Endothelial cell of umbilical vein (primary cell): ENCODE results near the gene AGBL5. TPM values are rescaled to one million over a fixed set of nuclear protein-coding genes. Genes with fewer than 3 reads are reported as not detected.

Experiments used
- BruUV-seq: library from RNA; stranded (reverse); fragments of 400-500 nt; replicated peaks from 2 replicates; lab custom pipeline; 2021; lab: Mats Ljungman, UMichigan
- CTCF ChIA-PET: fragments of 300-600, 350-600 bp; sonication (Branson Sonifier 250); formaldehyde crosslinking; loops from one replicate; lab custom pipeline; 2021; ENCODE audit warnings: antibody characterized with exemption, inconsistent platforms; lab: Charles Lee
- POLR2A ChIA-PET: fragments of 300-600, 350-600 bp; sonication (Branson Sonifier 250); formaldehyde crosslinking; loops from one replicate; lab custom pipeline; 2021; ENCODE audit warnings: antibody characterized with exemption, inconsistent platforms; lab: Charles Lee
- DNase-seq: peaks from one replicate; pipeline ENCODE4 v3.0.0-alpha.2; 2011; ENCODE audit warnings: low read depth, low spot score
- FAIRE-seq: peaks from 2 replicates; lab custom pipeline; 2011; peaks lifted over from hg19 to GRCh38; lab: Jason Lieb, UNC
- H2AFZ ChIP-seq: 2 replicates; pipeline ENCODE4 v1.6.0; 2012; ENCODE audit warnings: low read depth, low read length, control low read depth, inconsistent platforms
- H3K27ac ChIP-seq: 2 replicates; pipeline ENCODE4 v1.5.1; 2011; ENCODE audit warnings: low read depth, mild to moderate bottlenecking, control low read depth, low read length, moderate library complexity; ENCODE audit not compliant: insufficient read depth
- H3K27me3 ChIP-seq, 2 experiments: 2 replicates each; pipeline versions ENCODE4 v1.6.0 to v1.6.1; 2011; ENCODE audit warnings: low read length in 2 of 2, mixed read lengths in 1 of 2; ENCODE audit not compliant: control insufficient read depth in 2 of 2, insufficient read depth in 2 of 2
- H3K36me3 ChIP-seq, 2 experiments: 2 replicates in 1 of 2; 3 replicates in 1 of 2; pipeline ENCODE4 v1.5.1; 2011; ENCODE audit warnings: low read length in 2 of 2, mild to moderate bottlenecking in 1 of 2, moderate library complexity in 1 of 2; ENCODE audit not compliant: control insufficient read depth in 2 of 2, insufficient read depth in 2 of 2; ENCODE audit errors: extremely low read depth in 1 of 2
- H3K4me1 ChIP-seq: 3 replicates; pipeline ENCODE4 v1.5.1; 2011; ENCODE audit warnings: mild to moderate bottlenecking, low read length; ENCODE audit not compliant: control insufficient read depth, insufficient read depth; ENCODE audit errors: extremely low read depth
- H3K4me2 ChIP-seq: 2 replicates; pipeline ENCODE4 v1.6.1; 2011; ENCODE audit warnings: low read length, control low read depth, mixed read lengths; ENCODE audit not compliant: insufficient read depth
- H3K4me3 ChIP-seq, 3 experiments: fragments of 200-600 bp in 1 of 3; sonication (generic), shearing (Covaris generic) in 1 of 3; replicated peaks in 1 of 3; 2 replicates each; pipeline ENCODE4 v1.5.1; 2011 to 2016; ENCODE audit warnings: control low read depth in 3 of 3, low read length in 3 of 3, mild to moderate bottlenecking in 2 of 3, inconsistent platforms in 1 of 3, low read depth in 1 of 3, moderate library complexity in 1 of 3; ENCODE audit not compliant: insufficient read depth in 1 of 3
- H3K79me2 ChIP-seq: 2 replicates; pipeline ENCODE4 v1.6.0; 2012; ENCODE audit warnings: low read length, inconsistent platforms; ENCODE audit not compliant: control insufficient read depth, insufficient read depth
- H3K9ac ChIP-seq: replicated peaks from 2 replicates; pipeline ENCODE3; 2011; ENCODE audit warnings: low read length, control low read depth; ENCODE audit not compliant: insufficient read depth; ENCODE audit errors: extremely low read depth
- H3K9me1 ChIP-seq: replicated peaks from 3 replicates; pipeline ENCODE4 v1.6.0; 2011; ENCODE audit warnings: mild to moderate bottlenecking, low read length; ENCODE audit not compliant: control insufficient read depth, insufficient read depth; ENCODE audit errors: extremely low read depth
- H3K9me3 ChIP-seq: replicated peaks from 2 replicates; pipeline ENCODE4 v1.5.1; 2012; ENCODE audit warnings: low read length, inconsistent platforms; ENCODE audit not compliant: control insufficient read depth, insufficient read depth
- H4K20me1 ChIP-seq: replicated peaks from 2 replicates; pipeline ENCODE3; 2011; ENCODE audit warnings: mild to moderate bottlenecking, low read length; ENCODE audit not compliant: control insufficient read depth, insufficient read depth; ENCODE audit errors: extremely low read depth
- EZH2 ChIP-seq: IDR thresholded peaks from 2 replicates; pipeline ENCODE4 v1.6.1; 2012; ENCODE audit warnings: borderline replicate concordance, low read depth, mild to moderate bottlenecking, moderate library complexity, low read length, inconsistent platforms; ENCODE audit not compliant: severe bottlenecking
- GATA2 ChIP-seq: IDR thresholded peaks from 2 replicates; pipeline ENCODE4 v1.7.0; 2011; ENCODE audit warnings: low read depth, mild to moderate bottlenecking, moderate library complexity, mixed read lengths, low read length; ENCODE audit not compliant: insufficient read length, insufficient read depth
- JUN ChIP-seq: IDR thresholded peaks from 2 replicates; pipeline ENCODE4 v1.6.1; 2011; ENCODE audit warnings: borderline replicate concordance, low read depth; ENCODE audit not compliant: insufficient read length, insufficient read depth
- MYC ChIP-seq: IDR thresholded peaks from one replicate; pipeline ENCODE4 v1.6.1; 2011; ENCODE audit warnings: mild to moderate bottlenecking, low read depth, low read length
- POLR2A ChIP-seq: IDR thresholded peaks from 2 replicates; pipeline ENCODE4 v1.6.1; 2012; ENCODE audit warnings: low read depth, mild to moderate bottlenecking, control low read depth, low read length
- POLR2AphosphoS5 ChIP-seq: IDR thresholded peaks from 2 replicates; pipeline ENCODE4 v1.6.1; 2012; ENCODE audit warnings: low read depth, mild to moderate bottlenecking, control low read depth, low read length, moderate library complexity; ENCODE audit not compliant: insufficient read depth
- dilution Hi-C: fragments of 300-500 bp; cut with MboI; formaldehyde crosslinking; loops from one replicate; pipeline ENCODE4 v1.15.0; 2019; ENCODE audit warnings: low sequenced_read_pairs; ENCODE audit not compliant: extremely low pct_ligation_motif_present
- intact Hi-C: fragments of 100-400 bp; cut with micrococcal nuclease; formaldehyde crosslinking; loops from one replicate; pipeline ENCODE4 v1.10.0; 2022
- polyA plus RNA-seq, 4 experiments: library from polyadenylated mRNA; depleted of rRNA in 3 of 4; stranded (reverse) in 3 of 4; unstranded in 1 of 4; fragments of >200 nt; gene quantifications; 2 replicates each; pipeline versions ENCODE4 v1.2.1 to v1.2.3, GENCODE V29; 2011 to 2012; ENCODE audit warnings: missing spikeins in 1 of 4
- total RNA-seq: library from RNA; stranded (reverse); gene quantifications from 2 replicates; pipeline ENCODE4 v1.2.3, GENCODE V29; 2021
- TF ChIP-seq, protein P1 (sequence below), 2 donors: IDR thresholded peaks; 1 replicate in 1 of 2; 2 replicates in 1 of 2; pipeline ENCODE4 v1.5.1; 2011; ENCODE audit warnings: low read length in 2 of 2, mild to moderate bottlenecking in 2 of 2, moderate library complexity in 2 of 2, control low read depth in 1 of 2, inconsistent platforms in 1 of 2, low read depth in 1 of 2; ENCODE audit not compliant: insufficient read depth in 1 of 2; ENCODE audit errors: extremely low read depth in 1 of 2
- TF ChIP-seq, protein P2 (sequence below): IDR thresholded peaks from 2 replicates; pipeline ENCODE4 v1.6.1; 2011; ENCODE audit not compliant: insufficient read depth, insufficient read length

AGBL5 gene
- total and polyA plus RNA-seq, 2 donors (not counting 3 experiments of a cell fraction or from before 2014, with no cell fraction given), result 28.2 to 41.9 TPM

DNA sequence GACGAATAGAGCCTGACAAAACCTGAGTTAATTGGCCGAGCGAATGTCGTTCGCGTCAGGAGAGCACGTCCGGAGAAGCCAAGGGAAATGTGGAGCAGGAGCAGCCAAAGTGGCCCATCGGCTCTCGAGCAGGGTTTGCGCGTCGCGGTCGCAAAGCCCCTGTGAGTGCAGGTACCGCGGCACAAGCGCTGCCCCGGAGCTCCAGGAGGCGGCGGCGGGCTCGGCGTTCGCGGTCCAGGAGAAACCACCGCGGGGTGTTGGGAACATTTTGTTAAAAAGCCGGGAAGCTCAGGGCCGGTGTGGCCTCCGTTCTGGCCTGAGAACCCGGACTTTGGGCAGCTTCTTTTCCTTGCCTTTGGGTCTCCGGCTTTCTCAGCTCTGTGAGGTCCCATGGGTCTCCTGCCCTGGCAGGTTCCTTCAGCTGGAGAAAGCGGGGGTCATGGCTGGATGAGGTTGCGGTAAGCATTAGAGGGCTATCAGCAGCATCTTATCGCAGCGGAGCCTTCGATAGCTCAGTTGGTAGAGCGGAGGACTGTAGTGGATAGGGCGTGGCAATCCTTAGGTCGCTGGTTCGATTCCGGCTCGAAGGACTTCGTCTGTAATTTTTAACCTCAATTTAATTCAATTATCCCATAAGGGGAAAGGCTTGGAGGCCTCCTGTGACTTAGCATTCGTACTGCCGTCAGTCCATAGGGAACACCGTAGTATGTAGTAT is 1.0 kb upstream of the AGBL5 start:
- peak overlapping the region; percentile 66 to 76 (median 73) for H3K4me3 ChIP-seq
- intact Hi-C loops (loop anchor here (1.0 kb wide), 3 partner anchors 18 to 36 kb away; partner anchors contain the start of genes KHK and TMEM214), dilution Hi-C loops (no loop called here)
- H3K9me3 ChIP-seq, result no peaks in the 10 kb centered on the region
- no peaks in the 10 kb centered on the region for H3K9me1 ChIP-seq
- peaks cover 12% of the 10 kb centered on the region for H3K4me1 ChIP-seq
- ChIA-PET CTCF (interaction anchor here (0.7 to 5.9 kb wide), 17 partner anchors 9 to 253 kb away, joined by 3 to 39 read pairs (median 6); partner anchors contain the start of genes KHK, OST4, PREB and TMEM214), POLR2A (interaction anchor here (0.8 to 2.2 kb wide), 4 partner anchors 21 to 84 kb away, joined by 3 to 7 read pairs (median 4); partner anchors contain the start of genes KHK, OST4 and PREB)
- H3K27me3 ChIP-seq, result no peaks in the 10 kb centered on the region
- H2AFZ ChIP-seq, result peak overlapping the region; percentile 86
- peak overlapping the region; percentile 60 for H3K27ac ChIP-seq
- peaks cover 3 to 16% of the 10 kb centered on the region in 2 experiments for H3K36me3 ChIP-seq
- TF ChIP-seq POLR2AphosphoS5 (peak; percentile 79), POLR2A (peak; percentile 96), JUN (no peak), MYC (peak; percentile 39), GATA2 (peak; percentile 57), EZH2 (no peak)
- TF ChIP-seq, protein P1, sequence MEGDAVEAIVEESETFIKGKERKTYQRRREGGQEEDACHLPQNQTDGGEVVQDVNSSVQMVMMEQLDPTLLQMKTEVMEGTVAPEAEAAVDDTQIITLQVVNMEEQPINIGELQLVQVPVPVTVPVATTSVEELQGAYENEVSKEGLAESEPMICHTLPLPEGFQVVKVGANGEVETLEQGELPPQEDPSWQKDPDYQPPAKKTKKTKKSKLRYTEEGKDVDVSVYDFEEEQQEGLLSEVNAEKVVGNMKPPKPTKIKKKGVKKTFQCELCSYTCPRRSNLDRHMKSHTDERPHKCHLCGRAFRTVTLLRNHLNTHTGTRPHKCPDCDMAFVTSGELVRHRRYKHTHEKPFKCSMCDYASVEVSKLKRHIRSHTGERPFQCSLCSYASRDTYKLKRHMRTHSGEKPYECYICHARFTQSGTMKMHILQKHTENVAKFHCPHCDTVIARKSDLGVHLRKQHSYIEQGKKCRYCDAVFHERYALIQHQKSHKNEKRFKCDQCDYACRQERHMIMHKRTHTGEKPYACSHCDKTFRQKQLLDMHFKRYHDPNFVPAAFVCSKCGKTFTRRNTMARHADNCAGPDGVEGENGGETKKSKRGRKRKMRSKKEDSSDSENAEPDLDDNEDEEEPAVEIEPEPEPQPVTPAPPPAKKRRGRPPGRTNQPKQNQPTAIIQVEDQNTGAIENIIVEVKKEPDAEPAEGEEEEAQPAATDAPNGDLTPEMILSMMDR (IDR thresholded peaks at IDR 0.05; ENCODE audit: extremely low read depth in 1 of 2, insufficient read depth in 1 of 2, low read depth in 1 of 2, low read length in 2 of 2), result peak; percentile 18 to 52
- TF ChIP-seq, protein P2, sequence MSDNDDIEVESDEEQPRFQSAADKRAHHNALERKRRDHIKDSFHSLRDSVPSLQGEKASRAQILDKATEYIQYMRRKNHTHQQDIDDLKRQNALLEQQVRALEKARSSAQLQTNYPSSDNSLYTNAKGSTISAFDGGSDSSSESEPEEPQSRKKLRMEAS, result no peak
- DNase-seq (peak; percentile 98), FAIRE-seq (no peak)
- no peaks in the 10 kb centered on the region for H4K20me1 ChIP-seq
- BruUV-seq, result no TSS peak
- no peaks in the 10 kb centered on the region for H3K79me2 ChIP-seq
- peak overlapping the region; percentile 31 for H3K9ac ChIP-seq
- peak overlapping the region; percentile 82 for H3K4me2 ChIP-seq
